ENCODE results near the gene MIR17HG.
"Not testable (repeated sequence)": the region's sequence is repeated elsewhere in the genome, so short reads cannot be mapped to it uniquely, and the experiment has no call there.

The MIR17HG gene

GRCh38 chr13:91347996-91348905 is 764 bp downstream of the MIR17HG start:
- peak; percentile 61 for DNase-seq (ENCODE audit: low read depth)

DNA sequence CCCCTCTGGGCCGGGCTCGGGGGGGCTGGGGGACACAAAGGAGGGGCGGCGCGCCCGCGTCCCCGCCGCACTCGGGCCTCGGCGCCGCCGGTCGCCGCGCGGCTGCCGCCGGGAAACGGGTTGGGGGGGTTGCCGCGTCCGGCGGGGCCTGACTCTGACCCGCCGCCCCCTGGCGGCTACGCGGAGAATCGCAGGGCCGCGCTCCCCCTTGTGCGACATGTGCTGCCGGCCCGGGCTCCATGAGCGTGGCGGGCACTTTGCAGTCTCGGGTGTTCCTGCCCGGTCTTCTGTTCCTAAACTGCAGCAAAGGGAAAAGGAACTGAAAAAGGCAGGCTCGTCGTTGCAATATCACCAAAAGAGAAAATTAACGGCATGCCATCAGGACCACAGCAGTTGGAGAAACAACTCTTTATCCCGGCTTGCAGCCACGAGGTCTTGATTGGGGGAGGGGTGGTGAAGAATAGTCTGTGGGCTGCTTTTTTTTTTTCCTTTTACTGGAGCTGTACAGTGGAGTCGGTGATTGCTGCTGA is 1.5 kb downstream of the MIR17HG start:
- peak; percentile 89 for DNase-seq (ENCODE audit: low read depth)

DNA sequence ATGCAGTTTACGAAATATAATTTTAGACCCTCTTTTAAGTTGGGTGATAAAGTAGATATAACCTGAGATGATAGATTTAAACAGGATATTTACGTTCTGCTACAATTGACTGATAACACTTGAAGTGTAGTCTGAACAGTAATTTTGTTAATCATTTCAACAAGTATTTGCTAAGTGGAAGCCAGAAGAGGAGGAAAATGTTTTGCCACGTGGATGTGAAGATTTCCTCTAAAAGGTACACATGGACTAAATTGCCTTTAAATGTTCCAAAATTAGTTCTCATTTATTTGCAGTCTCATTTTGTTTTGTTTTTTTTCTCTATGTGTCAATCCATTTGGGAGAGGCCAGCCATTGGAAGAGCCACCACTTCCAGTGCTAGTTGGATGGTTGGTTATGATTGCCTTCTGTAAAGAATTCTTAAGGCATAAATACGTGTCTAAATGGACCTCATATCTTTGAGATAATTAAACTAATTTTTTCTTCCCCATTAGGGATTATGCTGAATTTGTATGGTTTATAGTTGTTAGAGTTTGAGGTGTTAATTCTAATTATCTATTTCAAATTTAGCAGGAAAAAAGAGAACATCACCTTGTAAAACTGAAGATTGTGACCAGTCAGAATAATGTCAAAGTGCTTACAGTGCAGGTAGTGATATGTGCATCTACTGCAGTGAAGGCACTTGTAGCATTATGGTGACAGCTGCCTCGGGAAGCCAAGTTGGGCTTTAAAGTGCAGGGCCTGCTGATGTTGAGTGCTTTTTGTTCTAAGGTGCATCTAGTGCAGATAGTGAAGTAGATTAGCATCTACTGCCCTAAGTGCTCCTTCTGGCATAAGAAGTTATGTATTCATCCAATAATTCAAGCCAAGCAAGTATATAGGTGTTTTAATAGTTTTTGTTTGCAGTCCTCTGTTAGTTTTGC is 2.8 kb downstream of the MIR17HG start:
- no peak for DNase-seq (ENCODE audit: low read depth)

GRCh38 chr13:91351123-91351522 is 3.6 kb downstream of the MIR17HG start:
- no peak for DNase-seq (ENCODE audit: low read depth)

GRCh38 chr13:91351980-91352379 is 4.5 kb downstream of the MIR17HG start:
- DNase-seq (ENCODE audit: low read depth) = no peak

DNA sequence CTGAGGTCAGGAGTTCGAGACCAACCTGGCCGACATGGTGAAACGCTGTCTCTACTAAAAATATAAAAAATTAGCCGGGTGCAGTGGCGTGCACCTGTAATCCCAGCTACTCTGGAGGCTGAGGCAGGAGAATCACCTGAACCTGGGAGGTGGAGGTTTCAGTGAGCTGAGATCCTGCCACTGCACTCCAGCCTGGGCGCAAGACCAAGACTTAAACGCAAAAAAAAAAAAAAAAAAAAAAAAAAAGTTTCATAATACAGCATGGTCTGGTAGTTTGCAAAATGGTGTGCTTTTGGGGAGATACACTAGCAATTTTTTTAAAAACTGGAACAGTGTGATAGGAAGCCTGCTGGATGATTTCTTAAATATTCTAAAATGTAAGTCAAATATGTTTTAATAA is 5.4 kb downstream of the MIR17HG start:
- not testable (repeated sequence) for DNase-seq (ENCODE audit: low read depth)

- no peak for DNase-seq (ENCODE audit: low read depth)
These were observed 6.0 kb downstream of the MIR17HG start for GRCh38 chr13:91353494-91353893.

GRCh38 chr13:91355099-91355825 is 7.8 kb downstream of the MIR17HG start:
- no peak for DNase-seq (ENCODE audit: low read depth)

- DNase-seq (ENCODE audit: low read depth) = no peak
These were observed 8.6 kb downstream of the MIR17HG start for GRCh38 chr13:91355826-91356710.

GRCh38 chr13:91356919-91357612 is 9.6 kb downstream of the MIR17HG start:
- DNase-seq (ENCODE audit: low read depth) = no peak

DNA sequence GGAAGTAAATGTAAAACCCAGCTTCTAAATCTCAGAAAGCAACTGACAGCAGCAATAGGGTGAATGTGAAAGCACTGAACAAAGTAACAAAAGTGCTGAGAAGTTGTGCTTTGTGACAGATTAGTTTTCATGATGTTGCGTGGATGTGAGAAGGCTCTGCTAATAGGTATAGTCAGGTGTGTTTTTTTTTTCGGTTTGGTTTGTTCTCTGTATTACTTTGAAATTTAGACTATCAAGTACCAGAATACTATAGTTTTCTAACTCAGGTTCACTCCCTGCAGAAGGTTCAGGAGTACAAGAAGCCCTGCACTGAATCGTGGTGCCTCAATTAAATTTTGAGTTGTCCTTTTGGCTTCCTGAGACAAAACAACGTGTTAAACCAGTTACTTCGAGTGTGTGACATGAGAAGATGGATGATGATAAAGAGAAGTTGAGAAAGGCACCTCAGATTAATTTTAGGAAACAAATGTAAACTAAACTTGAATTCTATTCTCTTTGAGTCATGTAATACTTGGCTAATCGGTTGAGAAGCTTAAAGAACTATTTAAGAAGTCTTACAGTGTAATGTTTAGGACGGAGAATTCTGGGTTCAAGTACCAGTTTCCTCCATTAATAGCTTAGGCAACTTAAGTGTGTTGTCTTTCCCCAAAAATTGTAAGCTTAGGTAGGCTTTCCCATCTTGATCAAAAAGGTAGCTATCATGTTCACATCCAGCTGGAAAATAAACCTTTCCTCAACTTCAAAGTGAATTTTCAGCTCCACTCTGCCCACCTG is 10.3 kb downstream of the MIR17HG start:
- no peak for DNase-seq (ENCODE audit: low read depth)

DNA sequence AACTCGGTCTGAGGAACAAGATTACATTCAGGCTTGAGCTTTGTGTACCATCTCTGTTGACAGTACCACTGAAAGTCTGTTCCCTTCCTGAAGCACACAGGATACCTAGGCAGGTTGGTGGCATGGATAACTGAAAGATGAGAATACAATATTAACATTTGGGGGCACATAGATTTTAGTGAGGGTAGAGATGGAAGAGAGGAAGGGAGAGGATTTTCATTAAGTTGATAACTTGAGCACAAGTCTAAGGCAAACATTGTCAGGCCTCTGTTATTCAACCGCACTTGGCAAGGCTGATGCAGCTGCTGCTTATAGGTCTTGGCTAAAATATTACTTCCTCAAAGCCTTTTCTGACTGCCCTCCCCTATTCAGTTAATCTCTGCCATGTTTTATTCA is 10.9 kb downstream of the MIR17HG start:
- no peak for DNase-seq (ENCODE audit: low read depth)

GRCh38 chr13:91359111-91359510 is 11.6 kb downstream of the MIR17HG start:
- no peak for DNase-seq (ENCODE audit: low read depth)

DNA sequence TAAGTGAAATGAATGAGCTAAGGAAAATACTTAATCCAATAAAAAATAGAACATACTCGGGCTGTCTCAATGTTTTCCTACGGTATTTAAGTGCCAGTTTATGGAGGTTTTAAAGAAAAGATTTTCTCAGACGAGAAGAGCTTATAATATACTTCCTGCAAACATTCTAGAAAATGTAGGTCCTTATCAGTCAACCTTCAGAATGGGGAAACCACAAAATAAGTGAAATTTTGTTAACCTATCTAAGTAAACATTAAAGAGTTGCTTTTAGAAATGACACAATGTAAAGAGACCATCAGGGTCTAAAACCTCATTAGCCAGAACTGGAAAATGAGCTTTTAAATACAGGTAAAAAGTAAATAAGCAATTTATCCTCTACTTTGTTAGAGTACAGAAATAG is 12.1 kb downstream of the MIR17HG start:
- no peak for DNase-seq (ENCODE audit: low read depth)

DNA sequence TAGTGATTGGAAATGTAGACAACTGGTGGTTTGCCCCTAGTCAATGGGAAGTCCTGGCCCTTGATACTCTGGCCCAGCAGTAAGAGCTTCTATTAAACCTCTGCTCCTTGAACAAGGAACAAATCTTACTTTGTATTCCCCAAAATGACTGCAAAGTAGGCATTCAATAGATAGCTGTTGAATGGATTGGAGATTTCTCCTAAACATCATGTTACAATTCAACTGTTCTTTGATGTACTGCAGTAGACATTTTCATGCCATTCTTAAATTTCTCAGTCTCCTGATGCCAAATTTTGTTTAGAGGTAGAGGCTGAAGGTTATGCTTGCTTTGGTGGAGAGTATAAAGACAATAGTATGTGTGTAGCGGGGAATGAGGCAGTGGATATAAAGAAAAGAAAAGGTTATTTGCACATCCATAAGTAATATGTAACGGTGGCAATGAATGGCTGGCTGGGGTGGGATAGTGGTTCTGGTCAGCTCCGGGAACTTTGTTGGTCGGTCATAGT is 12.8 kb downstream of the MIR17HG start:
- DNase-seq (ENCODE audit: low read depth) = no peak

DNA sequence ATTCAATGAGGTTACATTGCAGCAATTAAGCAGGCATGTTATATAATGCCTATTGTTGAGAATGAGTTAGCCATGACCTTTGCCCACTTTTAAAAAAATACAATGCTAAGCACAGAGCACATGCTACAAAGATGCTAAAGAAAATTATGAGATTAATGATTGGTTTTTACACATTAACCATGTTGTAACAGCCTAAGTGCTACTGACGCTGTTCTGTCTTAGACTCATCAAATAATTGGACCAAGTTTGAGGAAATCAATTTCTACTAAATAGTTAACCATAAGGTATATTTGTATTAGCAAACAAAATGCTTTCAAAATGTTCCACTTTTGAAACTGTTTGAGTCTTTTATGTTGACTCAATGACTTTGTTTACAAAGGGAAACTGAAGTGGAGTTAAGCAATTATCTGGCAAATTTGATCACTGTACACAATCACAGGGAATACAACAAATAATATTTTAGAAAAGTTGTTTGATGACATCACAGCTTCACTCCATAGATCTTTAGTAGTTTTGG is 14.3 kb downstream of the MIR17HG start:
- no peak for DNase-seq (ENCODE audit: low read depth)

DNA sequence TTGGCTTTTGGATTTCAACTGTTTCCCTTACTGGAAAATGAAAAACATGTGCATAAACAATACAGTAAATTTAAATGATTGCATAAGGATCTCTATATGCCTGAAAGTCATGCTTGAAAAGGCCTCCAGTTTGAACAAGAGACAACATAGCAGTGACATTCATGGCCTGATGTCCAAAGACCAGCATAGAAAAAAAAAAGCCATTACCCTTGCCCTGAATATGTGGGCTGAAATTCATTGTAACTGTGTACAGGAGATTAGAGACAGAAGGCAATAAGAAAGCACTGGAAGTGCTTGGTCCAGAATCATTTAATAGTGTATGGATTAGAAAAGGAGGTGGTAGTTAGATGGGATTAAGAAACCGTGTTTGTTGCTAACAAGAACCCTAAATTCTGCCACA is 15.4 kb downstream of the MIR17HG start:
- DNase-seq (ENCODE audit: low read depth) = no peak

- no peak for DNase-seq (ENCODE audit: low read depth)
These were observed 20.6 kb downstream of the MIR17HG start for GRCh38 chr13:91368101-91368500.
